ENCODE measurements around the gene CYP46A1.

- no peak for TF ChIP-seq CTCF (IDR thresholded peaks at IDR 0.05)
- TF ChIP-seq ZFX (IDR thresholded peaks at IDR 0.05; ENCODE audit: borderline replicate concordance) = no peak
Observed at GRCh38 chr14:99679996-99680395, 4.1 kb upstream of the CYP46A1 start.

All from 22Rv1 (cell line).